Measurements from ENCODE around the gene ANKFN1.

Gene ANKFN1

GRCh38 chr17:56457501-56457900 is 304.2 kb downstream of the ANKFN1 start:
- H3K4me3 ChIP-seq (ENCODE audit: low read length), result no peak overlapping the region
- H3K9ac ChIP-seq (ENCODE audit: low read depth, low read length), result no peak overlapping the region
- no peaks in the 10 kb centered on the region for H3K4me1 ChIP-seq (ENCODE audit: insufficient read depth, low read length)
- no peaks in the 10 kb centered on the region for H3K27me3 ChIP-seq (ENCODE audit: insufficient read depth, low read length)
- no peaks in the 10 kb centered on the region for H3K9me3 ChIP-seq (ENCODE audit: insufficient read depth, low read depth, low read length)
- no peak overlapping the region for H3K27ac ChIP-seq (ENCODE audit: low read length)
- no peaks in the 10 kb centered on the region for H3K36me3 ChIP-seq (ENCODE audit: insufficient read depth, low read depth, low read length)

- Histone ChIP-seq H3K36me3 (ENCODE audit: insufficient read depth, low read depth, low read length) (no peaks in the 10 kb centered on the region), H3K4me1 (ENCODE audit: insufficient read depth, low read length) (no peaks in the 10 kb centered on the region), H3K27ac (ENCODE audit: low read length) (no peak overlapping the region), H3K27me3 (ENCODE audit: insufficient read depth, low read length) (no peaks in the 10 kb centered on the region), H3K9ac (ENCODE audit: low read depth, low read length) (no peak overlapping the region), H3K4me3 (ENCODE audit: low read length) (no peak overlapping the region), H3K9me3 (ENCODE audit: insufficient read depth, low read depth, low read length) (no peaks in the 10 kb centered on the region)
Observed at GRCh38 chr17:56465886-56466285, 312.6 kb downstream of the ANKFN1 start.

GRCh38 chr17:56468840-56469239 is 315.6 kb downstream of the ANKFN1 start:
- Histone ChIP-seq H3K4me3 (ENCODE audit: low read length) (no peak overlapping the region), H3K27me3 (ENCODE audit: insufficient read depth, low read length) (no peaks in the 10 kb centered on the region), H3K4me1 (ENCODE audit: insufficient read depth, low read length) (no peaks in the 10 kb centered on the region), H3K36me3 (ENCODE audit: insufficient read depth, low read depth, low read length) (no peaks in the 10 kb centered on the region), H3K27ac (ENCODE audit: low read length) (no peak overlapping the region), H3K9me3 (ENCODE audit: insufficient read depth, low read depth, low read length) (peaks cover 6% of the 10 kb centered on the region; the same call in 1 of the 2 replicates), H3K9ac (ENCODE audit: low read depth, low read length) (no peak overlapping the region)

- H3K9me3 ChIP-seq (ENCODE audit: insufficient read depth, low read depth, low read length), result peaks cover 6% of the 10 kb centered on the region; the same call in 1 of the 2 replicates
- no peak overlapping the region for H3K4me3 ChIP-seq (ENCODE audit: low read length)
- H3K9ac ChIP-seq (ENCODE audit: low read depth, low read length), result no peak overlapping the region
- no peaks in the 10 kb centered on the region for H3K27me3 ChIP-seq (ENCODE audit: insufficient read depth, low read length)
- no peaks in the 10 kb centered on the region for H3K36me3 ChIP-seq (ENCODE audit: insufficient read depth, low read depth, low read length)
- no peak overlapping the region for H3K27ac ChIP-seq (ENCODE audit: low read length)
- no peaks in the 10 kb centered on the region for H3K4me1 ChIP-seq (ENCODE audit: insufficient read depth, low read length)
Observed at GRCh38 chr17:56471696-56472095, 318.4 kb downstream of the ANKFN1 start.

GRCh38 chr17:56475116-56475515 is 321.8 kb downstream of the ANKFN1 start:
- H3K27me3 ChIP-seq (ENCODE audit: insufficient read depth, low read length), result no peaks in the 10 kb centered on the region
- no peak overlapping the region for H3K9ac ChIP-seq (ENCODE audit: low read depth, low read length)
- no peak overlapping the region for H3K27ac ChIP-seq (ENCODE audit: low read length)
- H3K4me3 ChIP-seq (ENCODE audit: low read length), result no peak overlapping the region
- no peaks in the 10 kb centered on the region for H3K36me3 ChIP-seq (ENCODE audit: insufficient read depth, low read depth, low read length)
- H3K9me3 ChIP-seq (ENCODE audit: insufficient read depth, low read depth, low read length), result peaks cover 6% of the 10 kb centered on the region; the same call in 1 of the 2 replicates
- no peaks in the 10 kb centered on the region for H3K4me1 ChIP-seq (ENCODE audit: insufficient read depth, low read length)

- H3K27ac ChIP-seq (ENCODE audit: low read length), result no peak overlapping the region
- H3K4me1 ChIP-seq (ENCODE audit: insufficient read depth, low read length), result no peaks in the 10 kb centered on the region
Observed at GRCh38 chr17:56478836-56479447, 325.7 kb downstream of the ANKFN1 start.

GRCh38 chr17:56480501-56480900 is 327.2 kb downstream of the ANKFN1 start:
- H3K9me3 ChIP-seq (ENCODE audit: insufficient read depth, low read depth, low read length), result no peaks in the 10 kb centered on the region
- no peak overlapping the region for H3K27ac ChIP-seq (ENCODE audit: low read length)
- H3K36me3 ChIP-seq (ENCODE audit: insufficient read depth, low read depth, low read length), result no peaks in the 10 kb centered on the region
- no peak overlapping the region for H3K4me3 ChIP-seq (ENCODE audit: low read length)
- H3K4me1 ChIP-seq (ENCODE audit: insufficient read depth, low read length), result no peaks in the 10 kb centered on the region
- H3K27me3 ChIP-seq (ENCODE audit: insufficient read depth, low read length), result no peaks in the 10 kb centered on the region
- H3K9ac ChIP-seq (ENCODE audit: low read depth, low read length), result no peak overlapping the region

More at GRCh38 chr17:56478836-56479447, 325.7 kb downstream of the ANKFN1 start:
- Histone ChIP-seq H3K27me3 (ENCODE audit: insufficient read depth, low read length) (no peaks in the 10 kb centered on the region), H3K9me3 (ENCODE audit: insufficient read depth, low read depth, low read length) (no peaks in the 10 kb centered on the region), H3K4me3 (ENCODE audit: low read length) (no peak overlapping the region), H3K36me3 (ENCODE audit: insufficient read depth, low read depth, low read length) (no peaks in the 10 kb centered on the region), H3K9ac (ENCODE audit: low read depth, low read length) (no peak overlapping the region)

GRCh38 chr17:56481659-56482058 is 328.4 kb downstream of the ANKFN1 start:
- Histone ChIP-seq H3K9me3 (ENCODE audit: insufficient read depth, low read depth, low read length) (no peaks in the 10 kb centered on the region), H3K4me3 (ENCODE audit: low read length) (no peak overlapping the region), H3K27me3 (ENCODE audit: insufficient read depth, low read length) (no peaks in the 10 kb centered on the region), H3K9ac (ENCODE audit: low read depth, low read length) (no peak overlapping the region), H3K27ac (ENCODE audit: low read length) (no peak overlapping the region), H3K36me3 (ENCODE audit: insufficient read depth, low read depth, low read length) (no peaks in the 10 kb centered on the region), H3K4me1 (ENCODE audit: insufficient read depth, low read length) (no peaks in the 10 kb centered on the region)

- H3K9ac ChIP-seq (ENCODE audit: low read depth, low read length), result no peak overlapping the region
- no peaks in the 10 kb centered on the region for H3K36me3 ChIP-seq (ENCODE audit: insufficient read depth, low read depth, low read length)
- H3K4me3 ChIP-seq (ENCODE audit: low read length), result no peak overlapping the region
- H3K27ac ChIP-seq (ENCODE audit: low read length), result no peak overlapping the region
- H3K9me3 ChIP-seq (ENCODE audit: insufficient read depth, low read depth, low read length), result no peaks in the 10 kb centered on the region
- no peaks in the 10 kb centered on the region for H3K27me3 ChIP-seq (ENCODE audit: insufficient read depth, low read length)
- H3K4me1 ChIP-seq (ENCODE audit: insufficient read depth, low read length), result no peaks in the 10 kb centered on the region
Observed at GRCh38 chr17:56482229-56482628, 329.0 kb downstream of the ANKFN1 start.

- Histone ChIP-seq H3K27ac (ENCODE audit: low read length) (no peak overlapping the region), H3K4me3 (ENCODE audit: low read length) (no peak overlapping the region), H3K9ac (ENCODE audit: low read depth, low read length) (no peak overlapping the region), H3K27me3 (ENCODE audit: insufficient read depth, low read length) (no peaks in the 10 kb centered on the region), H3K4me1 (ENCODE audit: insufficient read depth, low read length) (no peaks in the 10 kb centered on the region), H3K36me3 (ENCODE audit: insufficient read depth, low read depth, low read length) (no peaks in the 10 kb centered on the region), H3K9me3 (ENCODE audit: insufficient read depth, low read depth, low read length) (no peaks in the 10 kb centered on the region)
Observed at GRCh38 chr17:56486732-56487131, 333.5 kb downstream of the ANKFN1 start.

- no peaks in the 10 kb centered on the region for H3K27me3 ChIP-seq (ENCODE audit: insufficient read depth, low read length)
- H3K27ac ChIP-seq (ENCODE audit: low read length), result no peak overlapping the region
- no peaks in the 10 kb centered on the region for H3K4me1 ChIP-seq (ENCODE audit: insufficient read depth, low read length)
Observed at GRCh38 chr17:56488800-56489199, 335.5 kb downstream of the ANKFN1 start.

GRCh38 chr17:56489980-56490379 is 336.7 kb downstream of the ANKFN1 start:
- Histone ChIP-seq H3K9me3 (ENCODE audit: insufficient read depth, low read depth, low read length) (no peaks in the 10 kb centered on the region), H3K4me1 (ENCODE audit: insufficient read depth, low read length) (no peaks in the 10 kb centered on the region), H3K4me3 (ENCODE audit: low read length) (no peak overlapping the region), H3K27me3 (ENCODE audit: insufficient read depth, low read length) (no peaks in the 10 kb centered on the region), H3K36me3 (ENCODE audit: insufficient read depth, low read depth, low read length) (no peaks in the 10 kb centered on the region), H3K27ac (ENCODE audit: low read length) (no peak overlapping the region), H3K9ac (ENCODE audit: low read depth, low read length) (no peak overlapping the region)

More at GRCh38 chr17:56488800-56489199, 335.5 kb downstream of the ANKFN1 start:
- Histone ChIP-seq H3K9me3 (ENCODE audit: insufficient read depth, low read depth, low read length) (no peaks in the 10 kb centered on the region), H3K9ac (ENCODE audit: low read depth, low read length) (no peak overlapping the region), H3K4me3 (ENCODE audit: low read length) (no peak overlapping the region), H3K36me3 (ENCODE audit: insufficient read depth, low read depth, low read length) (no peaks in the 10 kb centered on the region)

Data from iPS-20b (cell line).